HG03025 (cell line): ENCODE data around the gene CEP85L.

Experiments
- ATAC-seq: cut with Tn5 transposase; IDR thresholded peaks from one replicate; pipeline ENCODE4 v1.9.1; 2021; ENCODE audit warnings: mild to moderate bottlenecking, moderate library complexity; ENCODE audit not compliant: unreplicated experiment, low FRiP score

CEP85L gene

GRCh38 chr6:118506071-118506638 is 145.2 kb downstream of the CEP85L start:
- no peak for ATAC-seq

DNA sequence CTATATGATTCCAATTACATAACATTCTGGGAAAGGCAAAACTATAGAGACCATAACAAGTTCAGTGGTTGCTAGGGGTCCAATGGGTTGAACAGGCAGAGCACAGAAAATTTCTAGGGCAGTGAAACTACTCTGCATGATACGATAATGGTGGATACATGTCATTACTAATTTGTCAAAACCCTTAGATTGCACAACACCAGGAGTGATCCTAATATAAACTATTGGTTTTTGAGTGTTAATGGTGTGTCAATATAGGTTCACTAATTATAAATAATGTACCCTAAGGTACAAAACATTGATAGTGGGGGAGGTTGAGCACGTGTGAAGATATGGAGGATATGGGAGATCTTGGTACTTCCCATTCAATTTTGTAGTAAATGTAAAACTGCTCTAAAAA is 145.7 kb downstream of the CEP85L start:
- no peak for ATAC-seq

GRCh38 chr6:118504611-118505010 is 146.8 kb downstream of the CEP85L start:
- ATAC-seq, result no peak

DNA sequence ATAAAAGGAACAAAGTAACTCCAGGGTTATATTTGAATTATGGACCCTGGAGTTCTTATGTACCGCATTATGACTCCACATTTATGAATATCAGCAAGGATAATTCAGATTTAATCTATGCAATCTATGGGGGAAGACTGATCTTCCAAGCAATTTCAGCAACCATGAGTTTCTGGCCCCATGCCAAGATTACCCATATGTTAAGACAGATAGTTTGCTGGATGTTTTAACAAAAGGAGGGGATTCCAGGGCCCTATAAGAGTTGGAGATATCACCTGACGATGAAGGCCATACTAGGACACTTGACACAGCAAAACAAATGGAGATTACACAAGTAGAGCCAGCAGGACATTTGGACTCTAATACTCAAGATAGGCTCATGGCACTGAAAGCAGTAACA is 149.2 kb downstream of the CEP85L start:
- no peak for ATAC-seq

DNA sequence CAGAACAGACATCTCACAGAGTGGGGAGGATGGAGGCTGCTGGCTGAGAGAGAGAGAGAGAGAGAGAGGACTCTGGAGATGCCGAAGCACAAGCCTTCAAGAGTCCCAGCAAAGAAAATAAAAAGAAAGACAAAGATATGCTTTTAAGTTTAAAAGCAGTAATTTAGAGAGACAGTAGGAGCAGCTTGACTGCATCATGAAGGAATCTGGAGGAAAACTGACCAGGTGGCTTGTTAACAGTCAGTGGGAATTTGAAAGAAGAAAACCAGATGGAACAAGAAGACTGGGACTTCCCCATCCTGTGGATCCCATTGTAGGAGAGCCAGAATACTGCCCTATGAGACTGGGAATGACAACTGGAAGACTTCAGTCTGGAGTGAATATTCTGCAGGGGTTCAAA is 149.6 kb downstream of the CEP85L start:
- ATAC-seq, result no peak

GRCh38 chr6:118501099-118501498 is 150.3 kb downstream of the CEP85L start:
- no peak for ATAC-seq

- ATAC-seq, result no peak
These were observed 151.0 kb downstream of the CEP85L start for GRCh38 chr6:118500130-118501015.

DNA sequence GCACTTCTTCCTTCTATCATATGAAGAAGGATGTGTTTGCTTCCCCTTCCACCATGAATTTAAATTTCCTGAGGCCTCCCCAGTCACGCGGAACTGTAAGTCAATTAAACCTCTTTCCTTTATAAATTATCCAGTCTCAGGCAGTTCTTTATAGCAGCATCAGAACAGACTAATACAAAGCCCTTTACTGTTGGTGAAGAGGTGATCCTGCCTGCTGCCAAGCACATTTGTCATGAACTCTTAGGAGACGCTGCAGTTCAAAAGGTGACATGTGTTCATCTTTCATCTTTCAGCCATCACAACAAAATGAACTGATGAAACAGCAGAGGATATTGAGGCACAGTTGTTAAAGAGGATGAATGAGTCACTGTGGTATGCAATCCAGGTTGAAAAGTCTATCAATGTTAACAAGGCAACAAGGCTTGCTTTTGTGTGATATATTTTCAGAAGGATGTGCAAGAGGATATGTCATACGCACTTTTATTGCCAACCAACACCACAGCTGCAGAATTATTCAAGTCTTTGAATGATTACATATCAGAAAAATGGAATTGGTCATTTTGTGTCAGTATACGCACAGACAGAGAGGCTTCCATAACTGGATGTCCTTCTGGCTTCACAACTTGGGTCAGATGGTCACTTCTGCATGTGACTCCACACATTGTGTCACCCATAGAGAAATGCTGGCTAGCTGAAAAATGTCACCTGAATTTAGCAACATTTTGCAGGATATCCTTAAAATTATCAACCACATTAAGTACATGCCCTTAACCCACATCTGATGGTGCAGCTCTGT is 155.7 kb downstream of the CEP85L start:
- no peak for ATAC-seq

GRCh38 chr6:118494091-118494490 is 157.3 kb downstream of the CEP85L start:
- no peak for ATAC-seq

DNA sequence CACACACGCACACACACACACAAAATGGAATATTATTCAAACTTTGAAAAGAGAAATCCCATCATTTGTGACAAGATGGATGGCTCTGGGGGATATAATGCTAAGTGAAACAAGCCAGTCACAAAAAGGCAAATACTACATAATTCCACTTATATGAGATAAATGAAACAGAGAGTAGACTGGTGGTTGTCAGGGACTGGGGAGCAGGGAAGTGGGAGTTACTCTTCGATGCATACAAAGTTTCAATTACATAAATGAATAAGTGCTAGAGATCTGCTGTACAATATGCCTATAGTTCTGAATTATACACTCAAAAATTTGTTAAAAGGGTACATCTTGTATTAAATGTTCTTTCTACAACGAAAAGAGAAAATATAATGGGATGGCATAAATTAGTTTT is 161.4 kb downstream of the CEP85L start:
- no peak for ATAC-seq

DNA sequence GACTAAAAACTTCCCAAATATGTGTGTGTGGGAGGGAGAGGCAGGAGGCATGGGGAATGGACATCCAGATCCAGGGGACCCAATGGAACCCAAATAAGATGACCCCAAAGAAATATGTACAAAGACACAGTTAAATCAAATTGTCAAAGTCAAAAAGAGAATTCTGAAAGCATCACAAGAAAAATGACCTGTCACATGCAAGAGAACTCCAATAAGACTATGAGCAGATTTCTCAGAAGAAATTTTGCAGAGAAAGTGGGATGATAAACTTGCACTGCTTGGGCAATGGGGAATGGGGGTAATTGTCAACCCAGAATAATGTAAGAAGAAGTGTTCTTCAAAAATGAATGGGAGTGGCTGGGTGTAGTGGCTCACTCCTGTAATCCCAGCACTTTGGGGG is 162.8 kb downstream of the CEP85L start:
- ATAC-seq, result no peak

DNA sequence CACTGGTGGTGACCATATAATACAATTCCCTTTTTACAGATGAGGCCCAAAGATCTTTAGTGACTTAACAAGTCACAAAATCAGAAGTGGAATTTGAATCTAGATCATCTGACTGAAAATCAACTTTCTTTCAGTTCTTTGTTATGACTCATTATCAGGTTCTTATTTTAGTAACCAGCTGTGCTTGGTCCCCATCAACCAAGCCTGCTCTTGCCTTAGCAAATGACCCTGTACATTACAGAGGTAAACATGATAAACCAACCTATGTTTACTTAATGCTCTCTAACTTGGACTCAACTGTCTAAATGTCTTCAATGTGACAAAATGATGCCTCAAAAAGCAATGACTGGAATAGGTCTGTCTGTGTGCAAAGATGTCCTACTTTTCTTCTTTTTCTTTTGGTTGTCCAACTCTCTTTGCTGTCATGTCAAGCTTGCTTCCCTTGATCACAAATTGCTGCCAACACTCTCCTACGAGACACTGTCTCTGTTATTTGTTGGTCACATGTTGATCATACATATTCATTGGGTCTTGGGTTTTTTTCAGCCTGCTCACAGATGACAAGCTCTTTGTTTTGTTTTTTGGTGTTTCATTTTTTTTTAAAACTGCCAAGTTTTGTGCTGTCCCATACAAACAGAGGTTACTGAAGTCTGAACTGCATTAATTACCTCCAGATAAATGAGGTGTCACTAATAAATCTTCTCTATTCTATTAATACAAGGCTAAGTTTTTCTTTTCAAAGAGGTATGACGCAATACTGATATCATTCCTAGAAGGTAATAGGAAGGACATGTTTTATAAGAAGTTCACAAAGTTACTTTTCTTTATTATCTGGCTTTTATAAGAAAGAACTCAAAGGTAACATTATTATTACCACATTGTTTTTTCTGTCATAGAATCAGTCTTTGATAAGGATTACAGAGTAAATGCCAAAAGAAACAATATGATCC is 165.5 kb downstream of the CEP85L start:
- peak; percentile 93 for ATAC-seq

DNA sequence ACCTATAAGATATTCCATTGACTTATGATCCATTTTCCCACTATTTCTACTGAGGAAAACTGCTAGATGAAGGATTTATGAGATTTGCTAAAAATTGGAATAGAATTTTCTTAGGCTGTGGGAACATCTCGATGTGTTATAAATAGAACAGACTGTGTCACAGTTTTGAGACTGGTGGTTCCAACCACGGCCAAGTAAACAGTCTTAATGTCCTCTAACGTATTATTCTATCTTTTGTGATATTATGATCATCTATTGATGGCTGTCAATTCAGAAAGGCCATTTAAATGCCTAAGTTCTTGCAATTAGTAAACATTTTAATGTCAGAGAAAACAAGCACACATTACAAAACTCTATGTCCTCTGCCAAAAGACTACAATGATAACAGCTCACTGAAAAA is 174.8 kb downstream of the CEP85L start:
- no peak for ATAC-seq

DNA sequence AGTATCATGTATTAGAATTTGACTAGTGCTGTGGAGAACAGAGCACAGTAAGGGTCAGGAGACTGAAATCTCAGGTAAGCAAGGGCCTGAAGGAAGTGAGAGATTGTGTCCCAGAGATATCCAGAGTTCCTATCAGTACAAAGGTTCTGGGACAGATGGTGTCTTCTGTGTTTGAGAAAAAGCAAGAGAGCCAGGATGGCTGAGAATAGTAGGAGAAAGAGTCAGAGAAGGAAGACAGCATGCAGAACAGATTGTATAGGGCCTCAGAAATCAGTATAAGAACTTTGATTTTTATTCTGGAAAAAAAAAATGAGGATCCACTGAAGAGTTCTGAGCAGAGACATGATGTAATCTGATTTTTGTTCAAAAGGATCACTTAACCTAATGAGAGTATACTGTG is 178.1 kb downstream of the CEP85L start:
- ATAC-seq, result no peak

DNA sequence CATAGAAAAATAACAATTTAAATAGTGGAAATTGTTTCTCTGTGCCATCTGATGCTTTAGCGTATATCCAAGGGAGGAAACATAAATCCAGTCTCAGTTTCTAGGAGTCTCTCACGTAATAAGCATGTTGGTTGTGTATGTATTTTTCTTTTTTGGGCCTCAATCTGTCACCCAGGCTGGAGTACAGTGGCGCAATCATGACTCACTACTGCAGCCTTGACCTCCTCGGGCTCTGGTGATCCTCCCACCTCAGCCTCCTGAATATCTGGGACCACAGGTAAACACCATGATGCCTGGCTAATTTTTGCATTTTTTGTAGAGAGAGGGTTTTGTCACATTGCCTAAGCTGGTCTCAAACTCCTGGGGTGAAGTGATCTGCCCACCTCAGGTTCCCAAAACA is 181.9 kb downstream of the CEP85L start:
- no peak for ATAC-seq

GRCh38 chr6:118468682-118469465 is 182.5 kb downstream of the CEP85L start:
- ATAC-seq, result no peak

- ATAC-seq, result peak; percentile 79
These were observed 184.2 kb downstream of the CEP85L start for GRCh38 chr6:118467181-118467580.

DNA sequence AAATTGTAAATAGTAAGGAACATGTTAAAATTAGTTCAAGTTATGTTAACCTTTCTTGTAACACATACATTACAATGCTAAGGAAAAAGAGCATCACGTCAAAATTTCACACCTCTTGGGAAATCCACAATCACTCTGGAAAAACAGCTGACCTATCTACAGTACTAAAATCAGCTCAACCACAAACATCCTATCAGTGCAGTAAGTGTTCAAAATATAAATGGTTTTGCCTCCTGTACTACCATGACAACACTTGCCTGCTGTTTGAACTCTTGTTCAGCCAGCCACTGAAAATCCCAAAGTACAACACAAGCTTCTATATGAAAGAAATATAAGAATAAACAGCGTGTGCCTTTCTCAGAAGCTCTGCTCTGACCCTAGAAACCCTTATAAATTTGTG is 186.8 kb downstream of the CEP85L start:
- ATAC-seq, result no peak

DNA sequence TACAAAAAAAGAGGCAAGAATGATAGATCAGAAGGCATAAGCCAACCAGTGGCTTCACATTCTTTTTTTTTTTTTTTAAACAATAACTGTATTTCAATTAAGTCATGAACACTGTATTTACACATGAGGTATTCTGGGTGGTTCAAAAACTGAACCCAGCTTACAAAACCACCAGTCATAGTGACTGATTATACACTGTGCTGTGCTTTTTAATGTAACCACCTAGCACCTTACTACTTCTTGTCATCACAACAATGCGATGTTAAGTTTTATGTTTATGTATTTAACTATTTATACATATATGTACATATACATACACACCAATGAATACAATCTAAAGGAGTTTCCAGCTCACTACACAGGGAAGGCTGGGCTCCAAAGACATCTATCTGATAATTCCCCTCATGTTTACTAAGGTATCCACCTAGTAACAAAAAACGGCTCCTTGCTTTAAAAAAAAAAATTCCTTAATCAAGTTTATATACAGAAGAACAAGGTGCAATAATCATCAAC is 190.4 kb downstream of the CEP85L start:
- no peak for ATAC-seq
